GM12891 (cell line): Measurements from ENCODE around the gene PPP6R3.

Experiments used
- PAX5 ChIP-seq: IDR thresholded peaks from 2 replicates; pipeline ENCODE4 v1.6.1; 2011; ENCODE audit warnings: low read length, moderate library complexity, mild to moderate bottlenecking; ENCODE audit not compliant: insufficient read depth, severe bottlenecking
- POLR2A ChIP-seq: IDR thresholded peaks from 2 replicates; pipeline ENCODE4 v1.6.1; 2011; ENCODE audit warnings: low read depth, low read length, control low read depth
- POLR2AphosphoS5 ChIP-seq: IDR thresholded peaks from 2 replicates; pipeline ENCODE4 v1.6.1; 2011; ENCODE audit warnings: low read depth, low read length, control low read depth
- SPI1 ChIP-seq: IDR thresholded peaks from 2 replicates; pipeline ENCODE4 v1.6.1; 2011; ENCODE audit warnings: low read depth, low read length, control low read depth
- TAF1 ChIP-seq: IDR thresholded peaks from 2 replicates; pipeline ENCODE4 v1.6.1; 2011; ENCODE audit warnings: low read depth, low read length, control low read depth

DNA sequence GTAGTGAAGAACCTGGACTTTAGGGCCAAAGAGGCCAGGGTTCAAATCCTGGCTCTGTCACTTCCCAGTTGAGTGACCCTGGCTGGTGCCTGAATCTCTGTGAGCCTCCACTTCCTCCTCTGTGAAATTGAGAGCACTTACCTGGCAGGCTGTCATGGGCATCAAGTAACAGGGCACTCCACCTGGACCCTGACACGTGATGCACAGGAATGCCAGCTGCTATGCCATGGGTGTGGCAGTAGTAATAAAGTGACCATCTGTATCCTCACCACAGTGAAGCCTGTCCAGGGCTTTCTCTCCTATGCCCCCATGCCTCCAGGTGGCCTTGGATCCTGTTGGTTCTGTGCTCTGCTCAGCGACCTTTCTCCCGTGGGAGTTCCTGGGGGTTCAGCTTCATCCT is 29.8 kb upstream of the PPP6R3 start:
- TF ChIP-seq POLR2A (no peak), TAF1 (no peak), POLR2AphosphoS5 (no peak), SPI1 (no peak), PAX5 (no peak)
